SK-N-SH (cell line): ENCODE measurements around the gene TIAL1. TPM values are rescaled to one million over a fixed set of nuclear protein-coding genes. Genes with fewer than 3 reads are reported as not detected.
A peak's percentile ranks its signal among the peaks of the same experiment; 100 is the strongest.

Source experiments
- CTCF ChIA-PET: fragments of 300-600, 350-600 bp; formaldehyde crosslinking; extraction: SDS; loops from one replicate; lab custom pipeline; 2021; lab: Yijun Ruan, JAX
- POLR2A ChIA-PET: fragments of 350-600 bp; sonication (Branson Sonifier 250); formaldehyde crosslinking; extraction: SDS; loops from one replicate; lab custom pipeline; 2020; ENCODE audit warnings: antibody characterized with exemption, inconsistent platforms; lab: Yijun Ruan, JAX
- DNase-seq: peaks from one replicate; pipeline ENCODE4 v3.0.0; 2012
- H2AFZ ChIP-seq: fragments of 200-600 bp; sonication (generic); 2 replicates; pipeline ENCODE4 v1.8.1; 2016; ENCODE audit warnings: antibody characterized with exemption, mild to moderate bottlenecking, low read depth
- H3F3A ChIP-seq: fragments of 200-600 bp; sonication (generic); replicated peaks from 2 replicates; pipeline ENCODE3; 2016; ENCODE audit warnings: antibody characterized with exemption, mild to moderate bottlenecking; ENCODE audit not compliant: insufficient read depth
- H3K27ac ChIP-seq, 2 experiments: fragments of 200-500 bp in 1 of 2; fragments of 200-600 bp in 1 of 2; sonication (Bioruptor generic) in 1 of 2; sonication (generic), shearing (Covaris generic) in 1 of 2; 2 replicates each; pipeline versions ENCODE4 v1.5.1 to v1.6.1; 2014 to 2016; ENCODE audit warnings: low read depth in 2 of 2, inconsistent platforms in 1 of 2, low read length in 1 of 2, mild to moderate bottlenecking in 1 of 2, mixed read lengths in 1 of 2
- H3K27me3 ChIP-seq: fragments of 200-600 bp; sonication (generic), shearing (Covaris generic); 2 replicates; pipeline ENCODE4 v1.6.1; 2016; ENCODE audit warnings: mixed run types; ENCODE audit not compliant: insufficient read depth
- H3K36me3 ChIP-seq, 2 experiments: fragments of 200-500 bp in 1 of 2; fragments of 200-600 bp in 1 of 2; sonication (Bioruptor generic) in 1 of 2; sonication (generic) in 1 of 2; replicated peaks in 1 of 2; 2 replicates each; pipeline versions ENCODE3 to v1.5.1; 2014 to 2016; ENCODE audit warnings: low read length in 1 of 2, mild to moderate bottlenecking in 1 of 2; ENCODE audit not compliant: insufficient read depth in 2 of 2, control insufficient read depth in 1 of 2
- H3K4me1 ChIP-seq, 2 experiments: fragments of 200-500 bp in 1 of 2; fragments of 200-600 bp in 1 of 2; sonication (Bioruptor generic) in 1 of 2; sonication (generic), shearing (Covaris generic) in 1 of 2; 2 replicates each; pipeline versions ENCODE4 v1.5.1 to v1.6.1; 2014 to 2016; ENCODE audit warnings: low read depth in 1 of 2, low read length in 1 of 2, mixed run types in 1 of 2; ENCODE audit not compliant: insufficient read depth in 2 of 2, control insufficient read depth in 1 of 2
- H3K4me2 ChIP-seq: fragments of 200-600 bp; sonication (generic), shearing (Covaris generic); 2 replicates; pipeline ENCODE4 v1.6.1; 2017; ENCODE audit warnings: mixed run types
- H3K4me3 ChIP-seq, 2 experiments: fragments of 200-500 bp in 1 of 2; fragments of 200-600 bp in 1 of 2; sonication (Bioruptor generic) in 1 of 2; sonication (generic), shearing (Covaris generic) in 1 of 2; 2 replicates each; pipeline versions ENCODE4 v1.5.1 to v1.8.1; 2014 to 2016; ENCODE audit warnings: low read depth in 2 of 2, inconsistent platforms in 1 of 2, low read length in 1 of 2, mild to moderate bottlenecking in 1 of 2, mixed read lengths in 1 of 2, moderate library complexity in 1 of 2
- H3K79me2 ChIP-seq: fragments of 200-600 bp; sonication (generic); 2 replicates; pipeline ENCODE4 v1.8.1; 2017; ENCODE audit warnings: mild to moderate bottlenecking; ENCODE audit not compliant: insufficient read depth
- H3K9ac ChIP-seq: fragments of 200-600 bp; sonication (generic); 2 replicates; pipeline ENCODE4 v1.6.1; 2017; ENCODE audit warnings: mixed run types
- H3K9me2 ChIP-seq: fragments of 200-600 bp; sonication (generic); 2 replicates; pipeline ENCODE4 v1.6.1; 2017; ENCODE audit warnings: mixed run types
- H3K9me3 ChIP-seq: fragments of 200-600 bp; sonication (generic); 2 replicates; pipeline ENCODE4 v1.6.1; 2017; ENCODE audit warnings: mixed run types, mild to moderate bottlenecking, moderate library complexity
- H4K20me1 ChIP-seq: fragments of 200-600 bp; sonication (generic); 2 replicates; pipeline ENCODE4 v1.6.1; 2017; ENCODE audit warnings: mild to moderate bottlenecking, mixed run types; ENCODE audit not compliant: insufficient read depth
- CTCF ChIP-seq: fragments of 200-600 bp; sonication (generic); IDR thresholded peaks from 2 replicates; pipeline ENCODE4 v1.6.1; 2017; ENCODE audit warnings: antibody characterized with exemption, mild to moderate bottlenecking, moderate library complexity
- FOSL2 ChIP-seq: IDR thresholded peaks from 2 replicates; pipeline ENCODE4 v1.4.0; 2012; ENCODE audit warnings: low read depth, mild to moderate bottlenecking, moderate library complexity, borderline replicate concordance
- FOXJ3 ChIP-seq: sonication (generic); formaldehyde crosslinking; IDR thresholded peaks from 2 replicates; pipeline ENCODE4 v1.5.1; 2020; ENCODE audit warnings: mild to moderate bottlenecking, missing genetic modification reagents
- IRF3 ChIP-seq: fragments of 150-350 bp; IDR thresholded peaks from 2 replicates; pipeline ENCODE4 v1.6.1; 2016; ENCODE audit warnings: mild to moderate bottlenecking, low read depth, low read length
- JUND ChIP-seq: IDR thresholded peaks from 2 replicates; pipeline ENCODE4 v1.4.0; 2012
- NFIC ChIP-seq: IDR thresholded peaks from 2 replicates; pipeline ENCODE4 v1.4.0; 2012; ENCODE audit warnings: borderline replicate concordance
- RFX5 ChIP-seq: IDR thresholded peaks from 2 replicates; pipeline ENCODE4 v1.6.1; 2012; ENCODE audit warnings: mild to moderate bottlenecking, improper control_type of control experiment, low read length
- RXRA ChIP-seq: IDR thresholded peaks from 2 replicates; pipeline ENCODE4 v1.4.0; 2012; ENCODE audit warnings: low read depth, mild to moderate bottlenecking, borderline replicate concordance
- SMC3 ChIP-seq: IDR thresholded peaks from 2 replicates; pipeline ENCODE4 v1.6.1; 2012; ENCODE audit warnings: low read depth, low read length, improper control_type of control experiment
- TEAD4 ChIP-seq: IDR thresholded peaks from 2 replicates; pipeline ENCODE4 v1.4.0; 2012; ENCODE audit warnings: mild to moderate bottlenecking, borderline replicate concordance; ENCODE audit not compliant: insufficient read depth
- WGBS: methylation state at CpG from one replicate; pipeline ENCODE4 v1.1.6; 2017; ENCODE audit warnings: low lambda C conversion rate; 5-methylcytosine and 5-hydroxymethylcytosine counted together
- polyA plus RNA-seq, 3 experiments: library from polyadenylated mRNA; depleted of rRNA; stranded (reverse); fragments of >200 nt; gene quantifications; 2 replicates each; pipeline ENCODE4 v1.2.3, GENCODE V29; 2012

The TIAL1 gene
- polyA plus RNA-seq, 1 of the 3 experiments (the other 2 are of a cell fraction) = 58.0 TPM

- no peaks in the 10 kb centered on the region for H3K9me2 ChIP-seq
- no peak overlapping the region for H3K4me3 ChIP-seq
- no peaks in the 10 kb centered on the region for H4K20me1 ChIP-seq
- WGBS = 98% methylated on average over 6 of the region's 6 CpGs
- no peak for TF ChIP-seq CTCF
- TF ChIP-seq, all 33 proteins: peak for 0
- Histone ChIP-seq H2AFZ (no peak overlapping the region), H3K79me2 (no peaks in the 10 kb centered on the region), H3K27me3 (no peaks in the 10 kb centered on the region), H3K27ac (no peak overlapping the region), H3K36me3 (no peaks in the 10 kb centered on the region), H3K4me1 (peaks cover 0 to 2% of the 10 kb centered on the region in 2 experiments; a peak in 2 of 4 replicates), H3F3A (peaks cover 7% of the 10 kb centered on the region), H3K4me2 (no peak overlapping the region), H3K9ac (no peak overlapping the region), H3K9me3 (no peaks in the 10 kb centered on the region)
- no peak for DNase-seq
- ChIA-PET POLR2A (no interaction called here), CTCF (no interaction called here)
Observed at GRCh38 chr10:119625570-119626280, 29.0 kb upstream of the TIAL1 start.

- no peaks in the 10 kb centered on the region for H3K27me3 ChIP-seq
- H3F3A ChIP-seq = peaks cover 12% of the 10 kb centered on the region
- H3K9me3 ChIP-seq = no peaks in the 10 kb centered on the region
- no peaks in the 10 kb centered on the region for H3K79me2 ChIP-seq
- ChIA-PET POLR2A (no interaction called here), CTCF (interaction anchor here (1.4 kb wide), 1 partner anchor 12 kb away, joined by 4 read pairs; no protein-coding TSS in a partner anchor)
- no peaks in the 10 kb centered on the region for H4K20me1 ChIP-seq
- WGBS = 83% methylated on average over 3 of the region's 3 CpGs
- no peak for TF ChIP-seq NFIC
- no peak for TF ChIP-seq RXRA
- TF ChIP-seq JUND = no peak
- no peak for TF ChIP-seq TEAD4
- TF ChIP-seq SMC3 = no peak
- TF ChIP-seq FOXJ3 (CRISPR knock-in tag) = no peak
- TF ChIP-seq RFX5 = no peak
- TF ChIP-seq FOSL2 = no peak
- TF ChIP-seq IRF3 = no peak
- no peak overlapping the region for H2AFZ ChIP-seq
- no peak overlapping the region for H3K4me3 ChIP-seq
- H3K36me3 ChIP-seq = no peaks in the 10 kb centered on the region
- peaks cover 11% of the 10 kb centered on the region in 2 experiments; a peak in 3 of 4 replicates for H3K4me1 ChIP-seq
- H3K27ac ChIP-seq = peak overlapping the region in 1 of 2 experiments; percentile 32; a peak in 2 of 4 replicates
- H3K4me2 ChIP-seq = no peak overlapping the region
- no peak overlapping the region for H3K9ac ChIP-seq
- H3K9me2 ChIP-seq = no peaks in the 10 kb centered on the region
- DNase-seq = no peak
Observed at GRCh38 chr10:119621078-119621384, 24.3 kb upstream of the TIAL1 start.
